Memory B cell (primary cell): ENCODE results near the gene AP4S1.

Experiments used
- ATAC-seq: fragments of 150-1000 bp; cut with Tn5 transposase; 2 replicates; pipeline ENCODE4 v1.10.0; 2021; ENCODE audit warnings: low read depth, mild to moderate bottlenecking, moderate library complexity
- DNase-seq, 2 donors: peaks; one replicate each; pipeline ENCODE4 v3.0.0; 2022; ENCODE audit warnings: low spot score in 2 of 2
- H3K27ac Mint-ChIP-seq: one replicate; pipeline ENCODE4 v1.8.0; 2022; ENCODE audit warnings: mild to moderate bottlenecking, moderate library complexity, mixed read lengths
- H3K27me3 Mint-ChIP-seq: one replicate; pipeline ENCODE4 v1.8.0; 2022; ENCODE audit warnings: mixed read lengths
- H3K36me3 Mint-ChIP-seq: one replicate; pipeline ENCODE4 v1.8.0; 2022; ENCODE audit warnings: mild to moderate bottlenecking, mixed read lengths
- H3K4me1 Mint-ChIP-seq: one replicate; pipeline ENCODE4 v1.8.0; 2022; ENCODE audit warnings: mixed read lengths
- H3K4me3 Mint-ChIP-seq: one replicate; pipeline ENCODE4 v1.8.0; 2022; ENCODE audit warnings: mild to moderate bottlenecking, moderate library complexity, mixed read lengths
- H3K9me3 Mint-ChIP-seq: one replicate; pipeline ENCODE4 v1.8.0; 2022; ENCODE audit warnings: mixed read lengths

Gene AP4S1

DNA sequence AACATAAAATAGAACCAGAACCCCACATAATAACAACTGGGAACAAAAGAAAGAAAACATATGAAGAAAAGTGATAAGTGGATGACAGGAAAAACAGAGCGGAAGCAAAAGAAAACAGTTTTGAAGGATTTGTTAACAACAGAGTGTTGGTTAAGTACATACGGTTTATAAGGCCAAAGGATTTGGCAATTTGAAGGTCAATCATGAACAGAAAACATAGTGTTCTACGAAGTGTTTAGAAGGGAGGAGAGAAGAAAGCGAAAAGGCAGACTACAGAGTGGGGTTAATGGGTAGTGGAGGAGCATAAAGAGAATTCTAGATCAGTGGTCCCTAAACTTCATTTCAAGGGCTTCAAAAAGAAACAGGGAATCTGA is 3.9 kb upstream of the AP4S1 start:
- Mint-ChIP-seq H3K27ac (no peak overlapping the region), H3K4me1 (peaks cover 19% of the 10 kb centered on the region)

DNA sequence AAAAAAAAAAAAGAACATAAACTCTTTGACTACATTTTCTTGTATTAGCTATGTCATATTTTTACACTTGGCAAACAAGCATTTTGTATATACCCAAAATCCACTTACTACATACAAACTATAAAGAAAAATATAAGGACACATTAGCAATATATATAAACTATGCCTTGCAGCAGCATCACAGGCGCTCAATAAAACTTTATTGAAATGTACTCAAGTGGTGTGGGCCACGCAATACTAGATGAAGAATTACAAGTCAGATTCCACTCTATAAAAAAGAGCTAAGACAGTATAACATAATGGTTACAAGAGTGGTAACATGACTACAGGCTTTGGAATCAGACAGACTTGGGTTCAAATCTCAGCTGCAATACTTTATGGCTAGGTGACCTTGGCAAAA is 3.1 kb upstream of the AP4S1 start:
- Mint-ChIP-seq H3K36me3 (peaks cover 7% of the 10 kb centered on the region), H3K27ac (peak overlapping the region; percentile 50), H3K4me1 (peaks cover 25% of the 10 kb centered on the region), H3K9me3 (no peaks in the 10 kb centered on the region), H3K4me3 (no peak overlapping the region), H3K27me3 (no peaks in the 10 kb centered on the region)
- ATAC-seq (no peak), DNase-seq (no peak)

More for the DNA sequence above, 3.9 kb upstream of the AP4S1 start:
- DNase-seq (no peak), ATAC-seq (no peak)
- no peaks in the 10 kb centered on the region for H3K9me3 Mint-ChIP-seq
- H3K36me3 Mint-ChIP-seq, result peaks cover 7% of the 10 kb centered on the region
- no peaks in the 10 kb centered on the region for H3K27me3 Mint-ChIP-seq
- H3K4me3 Mint-ChIP-seq, result no peak overlapping the region

DNA sequence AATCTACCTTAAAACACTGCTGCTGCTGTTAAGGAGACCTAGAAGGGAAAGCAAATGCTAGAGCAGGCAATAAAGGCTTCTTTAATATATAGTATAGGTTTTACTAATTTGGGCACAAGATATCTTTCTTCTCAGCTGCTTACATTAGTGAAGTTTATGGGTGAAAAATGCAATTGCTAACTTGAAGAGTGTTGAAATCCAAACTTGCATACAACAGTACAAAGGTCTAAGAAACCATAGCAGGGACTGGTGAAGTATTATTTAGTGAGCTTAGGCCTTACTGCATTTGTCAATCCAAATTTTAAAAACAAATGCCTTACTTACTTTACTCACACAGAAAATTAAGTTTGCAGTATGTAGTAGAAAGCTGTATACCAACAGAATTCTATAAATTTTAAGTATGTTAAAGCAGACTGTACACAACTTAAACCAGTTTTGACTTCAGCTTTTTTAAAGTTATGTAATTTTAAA is 1.4 kb upstream of the AP4S1 start:
- no peak overlapping the region for H3K4me3 Mint-ChIP-seq

DNA sequence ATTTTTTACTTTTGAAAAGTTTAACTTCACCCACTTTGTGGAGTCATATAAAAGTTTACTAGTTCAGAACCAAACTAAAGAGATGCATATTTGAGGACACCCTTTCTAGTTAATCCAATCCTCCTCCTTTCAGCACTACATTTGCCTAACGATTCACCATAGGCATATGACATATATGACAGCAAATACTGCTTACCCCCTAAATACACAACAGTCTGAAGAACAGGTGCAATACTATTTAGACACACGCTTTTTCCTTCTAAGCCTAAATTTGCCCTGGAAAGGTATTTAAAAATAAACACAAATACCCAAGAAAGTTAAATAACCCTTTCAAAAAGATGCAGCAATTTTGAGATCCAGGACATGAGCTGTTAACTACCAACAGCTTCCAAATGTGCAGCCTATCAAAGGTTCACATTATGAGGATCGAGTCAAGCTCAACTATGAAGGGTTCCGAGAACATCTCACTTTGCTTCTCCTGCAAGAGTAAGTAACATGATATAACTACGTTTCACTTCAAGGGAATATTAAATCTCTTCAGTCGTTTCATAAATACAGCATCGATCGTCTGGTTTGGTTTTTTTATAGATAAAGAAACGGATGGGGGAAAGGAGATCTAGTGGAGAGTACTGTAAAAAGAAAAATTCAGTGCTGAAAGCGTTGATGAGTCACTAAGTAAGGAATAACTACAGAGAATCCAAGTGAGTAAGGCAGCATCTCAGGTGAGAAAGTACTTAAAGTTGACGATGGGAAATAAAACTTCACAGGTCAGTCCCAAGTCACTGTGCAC is 677 bp upstream of the AP4S1 start:
- peak overlapping the region; percentile 95 for H3K4me3 Mint-ChIP-seq
- no peak for DNase-seq
- no peak for ATAC-seq
- H3K27ac Mint-ChIP-seq, result peak overlapping the region; percentile 97
- H3K9me3 Mint-ChIP-seq, result no peaks in the 10 kb centered on the region
- H3K27me3 Mint-ChIP-seq, result no peaks in the 10 kb centered on the region
- peaks cover 7% of the 10 kb centered on the region for H3K36me3 Mint-ChIP-seq
- peaks cover 25% of the 10 kb centered on the region for H3K4me1 Mint-ChIP-seq

More for the DNA sequence above, 1.4 kb upstream of the AP4S1 start:
- H3K9me3 Mint-ChIP-seq, result no peaks in the 10 kb centered on the region
- no peaks in the 10 kb centered on the region for H3K27me3 Mint-ChIP-seq
- peak overlapping the region; percentile 57 for H3K27ac Mint-ChIP-seq
- ATAC-seq (no peak), DNase-seq (no peak)
- H3K36me3 Mint-ChIP-seq, result peaks cover 7% of the 10 kb centered on the region
- peaks cover 25% of the 10 kb centered on the region for H3K4me1 Mint-ChIP-seq

DNA sequence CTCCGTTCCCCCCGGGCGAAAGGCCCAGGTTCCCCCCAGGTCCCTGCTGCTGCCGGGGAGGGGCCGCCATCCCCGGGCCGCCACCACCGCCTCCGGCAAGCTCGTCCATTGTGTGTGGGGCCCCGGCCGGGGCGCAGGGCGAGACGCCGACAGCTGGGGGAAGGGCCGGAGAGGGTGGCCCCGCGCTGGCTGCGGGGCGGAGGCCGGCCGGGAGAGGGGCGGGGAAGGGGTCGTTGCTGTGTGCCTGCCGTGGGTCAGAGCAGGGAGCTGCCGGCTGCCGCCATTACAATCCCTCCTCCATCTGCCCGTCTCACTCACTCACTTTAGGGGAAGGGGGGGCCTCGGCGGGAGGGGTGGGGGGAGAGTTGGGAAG is 614 bp downstream of the AP4S1 start, which contains the start of gene STRN3:
Gene STRN3 (minus strand): TSS at position 303 of the 373 bp plus-strand sequence. CDS start 194 bp downstream, at position 109.
- Mint-ChIP-seq H3K27ac (peak within 1 kb of the TSS; percentile 97), H3K9me3 (no peaks in the 10 kb centered on the region), H3K4me1 (peaks cover 27% of the 10 kb centered on the region), H3K36me3 (peaks cover 4% of the 10 kb centered on the region), H3K27me3 (no peaks in the 10 kb centered on the region), H3K4me3 (peak within 1 kb of the TSS; percentile 98)
- ATAC-seq, result no peak
- no peak for DNase-seq

DNA sequence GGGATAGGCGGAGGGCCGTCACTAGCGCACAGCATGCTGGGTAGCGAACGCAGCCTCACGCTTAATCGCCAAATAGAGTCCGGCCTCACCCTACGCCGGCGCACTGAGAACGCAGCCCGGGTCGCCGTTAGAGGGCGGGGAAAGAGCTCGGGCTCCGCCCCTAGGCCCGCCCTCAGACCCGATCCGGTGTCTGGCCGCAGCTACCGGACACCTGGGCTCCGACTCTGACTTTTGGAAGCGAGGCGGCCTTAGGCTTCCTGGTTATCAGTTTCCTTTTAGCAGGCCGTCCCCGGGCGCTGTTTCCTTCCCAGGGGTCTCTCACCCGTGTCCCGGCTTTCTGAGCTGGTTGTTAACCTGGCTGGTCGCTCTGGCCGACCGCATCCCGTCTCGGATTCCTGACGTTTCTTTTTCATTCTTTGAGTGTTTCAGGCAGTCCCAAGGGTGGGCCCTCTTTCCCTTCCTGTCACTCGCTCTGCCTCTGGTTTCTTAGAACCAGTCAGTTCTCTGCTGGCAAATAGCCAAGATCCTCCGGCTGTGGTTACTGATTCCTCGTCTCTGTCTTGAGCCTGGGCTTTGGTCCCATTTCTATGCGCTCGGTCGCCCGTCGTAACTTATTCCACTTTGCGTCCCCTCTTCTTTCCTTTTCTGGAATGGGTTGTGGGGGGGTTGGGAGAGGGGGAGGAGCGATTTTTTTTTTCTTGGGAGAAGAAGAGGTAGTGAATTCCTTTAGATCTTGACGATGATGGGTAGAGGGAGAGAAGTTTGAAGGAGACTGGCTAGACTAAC is 1.2 kb downstream of the AP4S1 start:
- H3K4me3 Mint-ChIP-seq, result peak overlapping the region; percentile 98
- no peaks in the 10 kb centered on the region for H3K27me3 Mint-ChIP-seq
- H3K9me3 Mint-ChIP-seq, result no peaks in the 10 kb centered on the region
- DNase-seq (peak; percentile 88 to 91), ATAC-seq (peak; percentile 90)
- peaks cover 26% of the 10 kb centered on the region for H3K4me1 Mint-ChIP-seq
- H3K36me3 Mint-ChIP-seq, result peaks cover under 1% of the 10 kb centered on the region
- peak overlapping the region; percentile 97 for H3K27ac Mint-ChIP-seq

DNA sequence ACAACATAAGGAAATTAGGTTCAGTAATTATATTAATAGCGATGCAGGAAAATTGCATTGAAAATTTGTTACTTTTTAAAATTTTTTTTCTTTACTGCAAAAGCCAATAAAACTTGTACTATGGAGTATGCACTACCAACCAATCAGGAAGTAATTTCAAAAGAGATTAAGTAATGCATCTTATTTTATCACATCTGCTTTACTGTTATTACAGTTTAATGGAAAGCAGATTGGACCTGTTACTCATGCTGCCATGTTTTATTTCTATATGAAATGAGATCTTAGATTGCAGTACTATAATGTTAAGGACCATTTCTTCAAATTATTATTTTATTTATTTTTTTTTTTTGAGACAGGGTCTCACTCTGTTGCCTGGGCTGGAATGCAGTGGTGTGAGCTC is 2.4 kb downstream of the AP4S1 start:
- Mint-ChIP-seq H3K4me3 (no peak overlapping the region), H3K4me1 (peaks cover 30% of the 10 kb centered on the region), H3K27ac (no peak overlapping the region), H3K36me3 (no peaks in the 10 kb centered on the region), H3K9me3 (no peaks in the 10 kb centered on the region), H3K27me3 (no peaks in the 10 kb centered on the region)
- no peak for ATAC-seq
- DNase-seq, result no peak

DNA sequence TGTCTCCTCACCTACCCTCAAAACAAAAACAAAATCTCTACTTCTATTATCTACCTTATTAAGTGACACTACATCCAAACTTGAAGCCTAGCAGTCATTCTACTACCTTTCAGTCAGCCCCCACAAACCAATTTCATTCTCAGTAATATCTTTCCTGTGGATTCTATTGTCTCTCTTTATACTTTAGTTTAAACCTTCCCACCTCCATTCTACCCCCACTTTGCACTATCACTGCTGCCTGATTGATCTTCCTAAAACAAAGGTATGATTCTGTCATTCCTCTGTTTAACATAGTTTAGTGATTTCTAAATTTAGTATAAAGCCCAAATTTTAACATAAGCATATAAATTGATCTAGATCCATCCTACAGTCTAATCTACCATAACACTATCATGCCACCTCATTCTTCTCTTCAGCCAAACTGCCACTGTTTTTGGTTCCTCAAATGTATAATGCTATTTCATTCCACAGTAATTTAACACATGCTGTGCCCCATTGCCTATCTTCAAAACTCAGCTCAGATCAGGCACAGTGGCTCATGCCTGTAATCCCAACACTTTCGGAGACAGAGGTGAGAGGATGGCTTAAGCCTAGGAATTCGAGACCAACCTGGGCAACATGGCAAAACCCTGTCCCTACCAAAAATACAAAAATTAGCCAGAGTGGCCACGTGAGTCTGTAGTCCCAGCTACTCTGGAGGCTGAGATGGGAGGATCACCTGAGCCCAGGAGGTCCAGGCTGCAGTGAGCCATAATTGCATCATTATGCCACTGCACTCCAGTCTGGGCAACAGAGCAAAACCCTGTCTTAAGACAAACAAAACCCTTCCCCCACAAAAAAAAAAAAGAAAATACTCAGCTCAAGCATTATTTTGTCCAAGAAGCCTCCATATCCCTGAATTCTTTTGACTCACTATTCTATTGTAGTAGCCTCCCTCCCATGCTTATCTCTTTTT is 3.8 kb downstream of the AP4S1 start:
- DNase-seq (no peak), ATAC-seq (no peak)
- no peaks in the 10 kb centered on the region for H3K36me3 Mint-ChIP-seq
- no peak overlapping the region for H3K27ac Mint-ChIP-seq
- H3K4me3 Mint-ChIP-seq, result no peak overlapping the region
- no peaks in the 10 kb centered on the region for H3K27me3 Mint-ChIP-seq
- H3K4me1 Mint-ChIP-seq, result peaks cover 29% of the 10 kb centered on the region
- no peaks in the 10 kb centered on the region for H3K9me3 Mint-ChIP-seq

DNA sequence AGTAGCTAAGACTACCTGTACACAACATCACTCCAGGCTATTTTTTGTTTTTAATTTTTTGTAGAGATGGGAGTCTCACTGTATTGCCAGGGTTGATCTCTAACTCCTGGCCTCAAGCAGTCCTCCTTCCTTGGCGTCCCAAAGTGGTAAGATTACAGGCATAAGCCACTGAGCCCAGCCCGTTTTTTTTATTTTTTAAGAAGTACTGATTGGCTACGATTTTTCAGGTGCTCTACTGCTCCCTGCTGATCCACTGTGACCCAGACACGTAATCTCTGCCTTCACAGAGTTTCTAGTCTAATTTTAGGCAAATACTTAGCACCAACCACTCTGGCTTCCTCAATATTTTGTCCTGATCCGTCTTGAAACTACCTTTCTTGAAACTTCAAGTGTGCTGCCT is 5.0 kb downstream of the AP4S1 start:
- Mint-ChIP-seq H3K4me1 (peaks cover 21% of the 10 kb centered on the region), H3K36me3 (no peaks in the 10 kb centered on the region), H3K27ac (no peak overlapping the region), H3K4me3 (no peak overlapping the region), H3K9me3 (no peaks in the 10 kb centered on the region), H3K27me3 (no peaks in the 10 kb centered on the region)
- DNase-seq (no peak), ATAC-seq (no peak)

DNA sequence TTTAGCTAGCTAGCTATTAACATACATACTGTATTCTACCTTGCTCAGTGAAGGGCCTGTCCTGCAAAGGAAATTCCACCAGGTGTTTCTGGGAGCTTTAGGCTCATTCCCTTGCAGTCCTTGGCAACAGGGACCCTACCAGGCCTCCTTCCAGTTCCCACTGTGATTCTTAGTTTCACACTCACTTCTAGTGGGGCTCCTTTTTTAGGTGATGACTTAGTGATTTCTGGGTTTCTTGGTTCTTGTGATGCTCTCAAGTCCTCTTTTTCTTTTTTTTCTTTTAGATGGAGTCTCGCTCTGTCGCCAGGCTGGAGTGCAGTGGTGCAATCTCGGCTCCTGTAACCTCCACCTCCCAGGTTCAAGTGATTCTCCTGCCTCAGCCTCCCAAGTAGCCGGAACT is 11.1 kb downstream of the AP4S1 start:
- DNase-seq, result no peak
- ATAC-seq, result no peak
- Mint-ChIP-seq H3K27ac (no peak overlapping the region), H3K4me3 (no peak overlapping the region), H3K36me3 (peaks cover 2% of the 10 kb centered on the region), H3K27me3 (no peaks in the 10 kb centered on the region), H3K9me3 (no peaks in the 10 kb centered on the region), H3K4me1 (peaks cover 11% of the 10 kb centered on the region)

DNA sequence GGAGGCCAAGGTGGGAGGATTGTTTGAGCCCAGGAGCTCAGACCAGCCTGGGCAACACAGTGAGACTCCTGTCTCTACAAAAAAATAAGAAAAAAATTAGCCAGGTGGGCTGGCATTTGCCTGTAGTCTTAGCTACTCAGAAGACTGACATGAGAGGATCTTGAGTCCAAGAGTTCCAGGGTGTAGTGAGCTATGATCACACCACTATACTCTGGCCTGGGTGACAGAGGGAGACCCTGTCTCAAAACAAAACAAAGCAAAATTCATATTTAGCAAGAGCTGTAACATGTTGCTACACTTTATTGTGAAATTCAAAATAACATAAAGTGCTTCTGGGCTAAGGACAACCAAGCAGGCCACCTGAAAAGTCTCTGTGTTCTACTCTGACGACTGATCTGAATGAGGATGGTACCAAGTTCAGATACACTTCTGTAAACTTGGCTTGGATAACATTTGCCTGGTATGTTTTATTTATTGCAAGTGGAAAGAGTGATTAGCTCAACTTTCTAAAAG is 12.3 kb downstream of the AP4S1 start:
- no peak for ATAC-seq
- Mint-ChIP-seq H3K27me3 (no peaks in the 10 kb centered on the region), H3K36me3 (peaks cover 2% of the 10 kb centered on the region), H3K9me3 (no peaks in the 10 kb centered on the region), H3K4me1 (peaks cover 7% of the 10 kb centered on the region), H3K4me3 (no peak overlapping the region), H3K27ac (no peak overlapping the region)
- no peak for DNase-seq

DNA sequence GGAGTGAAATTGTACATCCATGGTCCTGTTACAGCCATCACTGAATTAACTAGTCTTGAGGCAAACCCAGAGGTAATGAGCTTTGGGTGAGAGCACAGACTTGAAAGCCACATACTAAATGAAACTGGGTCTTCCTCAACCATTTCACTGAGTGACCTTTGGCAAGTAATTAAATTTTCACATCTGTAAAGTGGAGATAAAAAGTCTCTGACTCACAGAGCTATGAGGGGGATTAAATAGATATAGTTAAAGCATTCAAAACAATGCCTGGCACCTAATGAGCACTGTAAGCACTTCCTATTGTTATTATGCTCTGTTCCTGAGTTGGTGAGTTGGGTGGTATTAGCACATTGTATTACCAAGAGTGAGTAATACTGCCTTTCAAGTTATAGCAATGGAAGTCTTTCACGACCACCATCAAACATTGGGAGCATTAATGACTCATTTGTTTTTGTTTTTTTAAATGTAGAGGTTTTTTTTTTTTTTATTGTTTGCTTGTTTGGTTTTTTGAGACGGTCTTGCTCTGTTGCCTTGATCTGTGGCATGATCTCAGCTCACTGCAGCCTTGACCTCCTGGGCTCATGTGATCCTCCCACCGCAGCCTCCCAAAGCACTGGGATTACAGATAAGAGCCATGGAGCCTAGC is 13.2 kb downstream of the AP4S1 start:
- no peaks in the 10 kb centered on the region for H3K9me3 Mint-ChIP-seq
- H3K4me3 Mint-ChIP-seq, result no peak overlapping the region
- H3K4me1 Mint-ChIP-seq, result no peaks in the 10 kb centered on the region
- DNase-seq, result no peak
- H3K27ac Mint-ChIP-seq, result no peak overlapping the region
- peaks cover 2% of the 10 kb centered on the region for H3K36me3 Mint-ChIP-seq
- no peak for ATAC-seq
- no peaks in the 10 kb centered on the region for H3K27me3 Mint-ChIP-seq

DNA sequence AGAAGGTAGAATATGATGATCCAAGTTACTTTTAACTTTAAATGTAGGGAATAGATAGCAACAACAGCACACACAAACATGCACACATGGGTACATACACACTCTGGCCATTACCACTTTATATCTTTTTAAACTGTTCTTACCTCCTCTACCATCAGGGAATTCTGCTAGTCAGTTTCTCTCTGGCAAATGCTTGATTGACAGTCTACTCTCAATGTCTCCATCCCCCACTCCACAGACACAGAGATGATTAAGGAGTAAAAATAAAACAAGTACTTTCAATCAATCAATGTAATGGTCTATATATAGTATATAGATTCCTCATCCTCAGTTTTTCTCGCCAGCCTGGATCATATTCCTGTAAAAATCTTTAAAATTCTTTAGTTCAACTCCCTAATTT is 16.9 kb downstream of the AP4S1 start:
- Mint-ChIP-seq H3K36me3 (peaks cover 8% of the 10 kb centered on the region), H3K4me3 (no peak overlapping the region), H3K27me3 (no peaks in the 10 kb centered on the region), H3K9me3 (no peaks in the 10 kb centered on the region), H3K4me1 (no peaks in the 10 kb centered on the region), H3K27ac (no peak overlapping the region)
- ATAC-seq (no peak), DNase-seq (no peak)
